ENCODE data around the gene GBF1.
A peak's percentile ranks its signal among the peaks of the same experiment; 100 is the strongest.

Gene GBF1

DNA sequence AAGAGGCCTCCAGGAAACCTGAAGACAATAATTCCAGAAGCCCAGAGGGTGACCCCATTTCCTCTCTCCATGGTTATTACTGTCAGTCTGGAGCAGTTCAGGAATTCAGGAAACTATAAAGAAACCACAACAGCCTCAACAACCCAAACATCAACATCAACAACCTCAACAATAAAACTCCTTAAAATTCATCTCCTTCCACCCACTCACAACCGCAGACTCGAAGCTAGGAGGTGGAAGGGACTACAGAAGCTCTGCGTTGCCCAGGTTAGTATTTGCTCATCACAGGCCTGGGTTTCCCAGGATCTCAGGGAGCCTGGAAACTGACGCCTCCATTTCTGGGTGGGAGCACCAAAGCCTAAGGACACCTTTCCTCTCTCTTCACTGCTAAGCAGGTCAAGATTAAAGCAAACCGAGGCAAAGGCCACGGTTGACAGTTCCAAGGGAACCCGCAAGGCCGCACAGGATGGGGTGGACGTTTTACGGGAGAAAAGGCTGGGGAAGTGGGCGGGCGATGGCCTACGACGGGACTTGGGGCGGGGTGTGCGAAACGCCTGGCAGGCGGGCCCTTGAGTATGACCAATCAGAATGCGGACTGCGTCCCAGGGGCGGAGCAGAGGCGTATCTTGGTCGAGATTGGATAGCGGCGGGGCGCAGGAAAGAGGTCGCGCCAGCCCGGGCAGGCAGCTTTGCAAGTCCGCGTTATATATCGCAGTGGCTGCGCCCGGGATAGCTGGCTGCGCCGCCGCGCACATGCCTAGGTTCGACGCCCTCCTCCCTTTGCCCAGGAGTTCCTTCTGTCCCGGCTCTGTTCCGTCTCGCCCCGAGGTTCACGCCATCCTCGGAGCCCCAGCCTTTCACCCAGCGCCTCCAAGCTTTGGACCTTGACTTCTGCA lies 19.4 kb upstream of the GBF1 start, which contains the start of gene ELOVL3:
TSS of gene ELOVL3 (plus strand) at position 654 of the 896 bp plus-strand sequence. CDS start 250 bp downstream, outside the sequence.
- H3K36me3 Mint-ChIP-seq (ENCODE audit: insufficient read depth), result no peaks in the 10 kb centered on the region
- peaks cover 31 to 54% of the 10 kb centered on the region in 2 donors for H3K27me3 Mint-ChIP-seq
- H3K9me3 Mint-ChIP-seq, result no peaks in the 10 kb centered on the region
- DNase-seq (peak; percentile 80), ATAC-seq (replicated peaks) (peak; percentile 88)
- peak within 1 kb of the TSS; percentile 70 to 78 for H3K4me3 Mint-ChIP-seq
- H3K27ac Mint-ChIP-seq, result peak within 1 kb of the TSS; percentile 16 to 68
- peaks cover 18 to 24% of the 10 kb centered on the region in 2 donors for H3K4me1 Mint-ChIP-seq (ENCODE audit: low read depth in 2 of 2)

DNA sequence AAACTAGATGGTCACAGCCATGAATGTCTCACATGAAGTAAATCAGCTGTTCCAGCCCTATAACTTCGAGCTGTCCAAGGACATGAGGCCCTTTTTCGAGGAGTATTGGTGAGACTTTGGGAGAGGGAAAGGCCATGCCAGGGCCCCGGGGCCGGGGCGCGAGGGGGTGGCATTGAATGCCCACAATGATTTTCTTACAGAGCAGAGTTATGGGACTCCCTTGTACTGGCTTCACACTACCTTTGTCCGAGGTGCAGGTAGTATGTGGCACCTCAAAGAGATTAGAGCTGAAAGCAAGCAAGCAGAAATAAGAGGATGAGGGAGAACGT lies 18.8 kb upstream of the GBF1 start:
- H3K4me3 Mint-ChIP-seq, result peak overlapping the region; percentile 70 to 78
- H3K4me1 Mint-ChIP-seq (ENCODE audit: low read depth in 2 of 2), result peaks cover 18 to 26% of the 10 kb centered on the region in 2 donors
- DNase-seq, result no peak
- no peak overlapping the region for H3K27ac Mint-ChIP-seq
- no peak for ATAC-seq (replicated peaks)
- no peaks in the 10 kb centered on the region for H3K9me3 Mint-ChIP-seq
- H3K36me3 Mint-ChIP-seq (ENCODE audit: insufficient read depth), result no peaks in the 10 kb centered on the region
- H3K27me3 Mint-ChIP-seq, result peaks cover 31 to 49% of the 10 kb centered on the region in 2 donors

DNA sequence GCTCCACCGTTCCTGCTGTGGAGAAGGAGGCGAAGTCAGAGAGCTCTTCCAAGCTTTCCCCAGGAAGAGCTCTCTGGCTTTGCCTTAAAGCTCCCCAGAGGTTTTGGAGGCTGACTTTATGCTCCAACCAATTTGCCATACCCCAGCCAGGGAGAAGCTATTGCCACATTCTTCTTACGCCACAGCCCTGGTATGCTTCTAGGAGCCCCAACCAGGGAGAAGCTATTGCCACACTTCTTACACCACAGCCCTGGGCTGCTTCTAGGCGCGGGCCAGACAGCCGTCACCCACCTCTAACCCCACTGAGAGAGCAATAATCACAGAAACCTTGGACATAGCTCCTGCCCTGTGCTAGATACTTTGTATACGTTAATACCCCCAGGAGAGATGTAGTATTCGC lies 18.3 kb upstream of the GBF1 start:
- Mint-ChIP-seq H3K9me3 (no peaks in the 10 kb centered on the region), H3K27ac (no peak overlapping the region), H3K4me3 (no peak overlapping the region), H3K4me1 (ENCODE audit: low read depth in 2 of 2) (peaks cover 20 to 26% of the 10 kb centered on the region in 2 donors), H3K36me3 (ENCODE audit: insufficient read depth) (no peaks in the 10 kb centered on the region), H3K27me3 (peaks cover 31 to 52% of the 10 kb centered on the region in 2 donors)
- DNase-seq, result no peak
- ATAC-seq (replicated peaks), result no peak

DNA sequence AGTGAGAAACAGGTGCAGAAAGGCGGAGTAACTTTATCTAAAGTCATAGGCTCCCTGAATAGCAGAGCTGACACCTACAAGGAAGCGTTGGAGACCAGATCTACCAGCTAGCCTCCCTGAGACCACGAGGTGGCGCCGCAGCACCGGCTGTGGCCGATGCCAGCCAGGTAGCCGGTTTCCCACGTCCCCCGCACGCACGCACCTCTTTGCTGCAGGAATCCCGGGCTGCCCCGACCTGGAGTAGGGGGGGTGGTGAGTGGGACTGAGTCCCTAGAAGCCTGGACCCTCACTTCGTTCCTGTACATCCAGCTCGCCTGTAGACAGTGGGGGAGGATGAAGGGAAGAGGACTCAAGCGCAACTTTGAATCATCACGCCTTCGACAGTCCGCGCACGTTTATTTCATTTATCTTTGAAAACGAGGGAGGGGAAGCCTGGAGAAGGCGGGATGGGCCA lies 15.5 kb upstream of the GBF1 start:
- Mint-ChIP-seq H3K27me3 (peaks cover 30 to 58% of the 10 kb centered on the region in 2 donors), H3K4me1 (ENCODE audit: low read depth in 2 of 2) (peaks cover 20 to 26% of the 10 kb centered on the region in 2 donors), H3K27ac (peak overlapping the region in 1 of 2 donors; percentile 39), H3K9me3 (no peaks in the 10 kb centered on the region), H3K4me3 (peak overlapping the region; percentile 81 to 87), H3K36me3 (ENCODE audit: insufficient read depth) (no peaks in the 10 kb centered on the region)
- DNase-seq, result peak; percentile 84 to 86 (median 85)
- ATAC-seq (replicated peaks), result peak; percentile 62

GRCh38 chr10:102230264-102230860 lies 15.0 kb upstream of the GBF1 start:
- no peaks in the 10 kb centered on the region for H3K36me3 Mint-ChIP-seq (ENCODE audit: insufficient read depth)
- no peaks in the 10 kb centered on the region for H3K9me3 Mint-ChIP-seq
- H3K27me3 Mint-ChIP-seq, result peaks cover 30 to 60% of the 10 kb centered on the region in 2 donors
- peak overlapping the region; percentile 81 to 87 for H3K4me3 Mint-ChIP-seq
- H3K4me1 Mint-ChIP-seq (ENCODE audit: low read depth in 2 of 2), result peaks cover 20 to 26% of the 10 kb centered on the region in 2 donors
- DNase-seq (peak in 1 of 3 experiments; percentile 24), ATAC-seq (replicated peaks) (peak; percentile 35)
- peak overlapping the region in 1 of 2 donors; percentile 39 for H3K27ac Mint-ChIP-seq

DNA sequence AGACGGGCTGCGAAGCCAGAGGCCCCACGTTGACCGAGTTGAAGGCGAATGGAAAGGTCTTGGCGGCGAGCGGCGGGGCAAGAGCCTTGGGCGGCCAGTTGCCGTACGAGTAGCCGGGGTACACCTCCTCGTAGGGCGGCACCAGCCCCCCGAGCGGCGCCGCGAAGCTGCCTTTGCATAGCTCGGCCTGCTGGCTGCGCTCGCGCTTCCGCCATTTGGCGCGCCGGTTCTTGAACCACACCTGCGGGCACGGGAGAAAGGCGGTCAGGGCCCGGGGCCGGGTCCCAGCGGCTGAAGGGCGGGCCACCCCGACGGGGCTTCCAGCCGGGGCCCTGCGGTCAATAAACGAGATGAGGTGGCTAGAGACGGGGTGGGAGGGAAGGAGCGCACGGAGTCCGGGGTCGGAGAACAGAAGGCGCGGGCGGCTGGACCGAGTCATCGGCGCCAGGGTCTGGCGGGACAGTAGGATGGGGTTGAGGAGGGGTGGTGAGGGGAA lies 14.4 kb upstream of the GBF1 start:
- Mint-ChIP-seq H3K4me3 (peak overlapping the region; percentile 81 to 87), H3K27me3 (peaks cover 35 to 66% of the 10 kb centered on the region in 2 donors)

DNA sequence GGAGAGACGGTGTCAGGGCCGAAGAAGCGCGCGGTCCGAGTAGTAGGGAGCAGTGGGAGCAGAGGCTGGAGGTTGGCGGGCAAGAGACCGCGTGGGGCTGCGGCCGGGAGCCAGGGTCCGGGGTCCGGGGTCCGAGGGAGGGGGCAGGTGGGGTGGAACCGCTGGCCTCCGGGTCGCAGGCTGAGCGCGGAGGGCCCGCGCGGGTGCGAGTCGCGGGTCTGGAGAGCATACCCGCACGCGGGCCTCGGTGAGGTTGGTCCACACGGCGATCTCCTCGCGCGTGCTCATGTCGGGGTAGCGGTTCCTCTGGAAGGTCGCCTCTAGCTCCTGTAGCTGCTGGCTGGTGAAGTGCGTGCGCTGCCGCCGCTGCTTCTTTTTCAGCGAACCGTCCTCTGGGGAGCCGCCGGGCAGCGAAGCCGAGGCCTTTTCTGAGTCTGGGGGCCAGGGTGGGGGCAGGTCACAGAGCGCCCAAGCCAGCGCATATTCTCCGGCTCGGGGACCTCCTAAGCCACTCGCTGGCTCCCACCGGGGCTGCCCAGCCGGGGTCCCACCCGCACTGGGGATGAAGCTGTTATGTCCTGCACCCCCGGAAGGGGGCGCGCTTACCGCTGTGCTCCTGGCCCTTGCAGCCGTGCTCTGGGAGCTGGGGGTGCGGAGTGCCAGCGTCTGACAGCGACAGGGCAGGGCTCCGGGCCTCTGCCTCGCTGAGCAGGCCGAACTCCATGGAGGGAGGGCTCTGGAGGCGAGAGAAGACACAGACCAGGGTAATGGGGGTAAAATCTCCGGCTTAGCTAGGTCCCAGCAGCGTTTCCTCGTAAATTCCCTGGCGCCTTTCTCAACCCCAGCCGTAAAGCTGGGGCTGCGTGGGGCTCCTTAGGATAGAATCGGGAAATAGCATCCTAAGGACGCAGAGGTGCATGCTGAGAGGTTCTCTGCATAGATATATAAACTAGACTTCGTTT lies 13.7 kb upstream of the GBF1 start:
- Mint-ChIP-seq H3K27ac (peak overlapping the region in 1 of 2 donors; percentile 39), H3K4me1 (ENCODE audit: low read depth in 2 of 2) (peaks cover 12 to 16% of the 10 kb centered on the region in 2 donors), H3K9me3 (no peaks in the 10 kb centered on the region), H3K36me3 (ENCODE audit: insufficient read depth) (no peaks in the 10 kb centered on the region), H3K4me3 (peak overlapping the region; percentile 81 to 87), H3K27me3 (peaks cover 37 to 68% of the 10 kb centered on the region in 2 donors)
- peak; percentile 54 to 66 (median 63) for DNase-seq
- ATAC-seq (replicated peaks), result peak; percentile 60

More for the DNA sequence above, 14.4 kb upstream of the GBF1 start:
- Mint-ChIP-seq H3K27ac (no peak overlapping the region), H3K4me1 (ENCODE audit: low read depth in 2 of 2) (peaks cover 17 to 23% of the 10 kb centered on the region in 2 donors), H3K36me3 (ENCODE audit: insufficient read depth) (no peaks in the 10 kb centered on the region), H3K9me3 (no peaks in the 10 kb centered on the region)
- DNase-seq, result peak; percentile 42 to 47 (median 42)
- ATAC-seq (replicated peaks), result peak; percentile 26

GRCh38 chr10:102233997-102234396 lies 11.3 kb upstream of the GBF1 start:
- no peaks in the 10 kb centered on the region for H3K9me3 Mint-ChIP-seq
- H3K27me3 Mint-ChIP-seq, result peaks cover 21 to 49% of the 10 kb centered on the region in 2 donors
- no peak for ATAC-seq (replicated peaks)
- no peaks in the 10 kb centered on the region for H3K36me3 Mint-ChIP-seq (ENCODE audit: insufficient read depth)
- H3K4me3 Mint-ChIP-seq, result no peak overlapping the region
- DNase-seq, result no peak
- H3K27ac Mint-ChIP-seq, result no peak overlapping the region
- H3K4me1 Mint-ChIP-seq (ENCODE audit: low read depth in 2 of 2), result peaks cover 10 to 16% of the 10 kb centered on the region in 2 donors

DNA sequence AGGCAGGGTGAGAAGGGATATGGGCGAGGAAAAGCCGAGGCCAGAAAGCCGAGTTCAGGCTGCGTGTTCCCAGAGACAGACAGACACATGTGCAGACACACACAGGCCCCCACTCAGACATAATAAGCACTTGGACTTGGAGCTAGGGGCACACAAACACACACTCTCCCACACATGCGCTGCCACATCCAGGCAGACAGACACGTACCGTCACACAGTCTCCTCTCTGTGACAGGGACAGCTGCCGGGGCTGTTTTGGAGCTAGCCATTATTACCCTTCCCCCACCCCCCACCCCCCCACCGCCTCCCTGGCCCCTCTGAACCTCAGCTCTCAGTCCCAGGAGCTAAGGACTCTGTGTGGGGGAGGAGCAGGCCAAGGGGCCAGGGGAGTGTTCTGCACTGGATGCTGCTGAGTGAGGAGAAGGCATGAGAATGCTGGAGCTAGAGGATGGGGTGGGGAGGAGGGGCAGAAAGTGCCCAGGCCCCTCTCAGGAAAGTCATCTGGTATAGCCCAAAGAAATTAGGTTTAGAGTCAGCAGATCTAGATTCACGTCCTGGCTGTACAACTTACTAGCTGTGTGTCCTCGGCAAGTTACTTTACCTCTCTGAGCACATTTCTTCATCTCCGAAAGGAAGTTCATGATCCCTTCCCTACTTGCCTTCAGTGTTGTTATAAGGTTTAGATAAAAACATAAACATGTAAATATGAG lies 10.3 kb upstream of the GBF1 start:
- no peak overlapping the region for H3K27ac Mint-ChIP-seq
- H3K36me3 Mint-ChIP-seq (ENCODE audit: insufficient read depth), result no peaks in the 10 kb centered on the region
- no peaks in the 10 kb centered on the region for H3K9me3 Mint-ChIP-seq
- no peak for ATAC-seq (replicated peaks)
- peaks cover 13 to 41% of the 10 kb centered on the region in 2 donors for H3K27me3 Mint-ChIP-seq
- no peak overlapping the region for H3K4me3 Mint-ChIP-seq
- peaks cover 6 to 8% of the 10 kb centered on the region in 2 donors for H3K4me1 Mint-ChIP-seq (ENCODE audit: low read depth in 2 of 2)
- DNase-seq, result no peak

- no peaks in the 10 kb centered on the region for H3K9me3 Mint-ChIP-seq
- no peak for ATAC-seq (replicated peaks)
- H3K36me3 Mint-ChIP-seq (ENCODE audit: insufficient read depth), result no peaks in the 10 kb centered on the region
- H3K27ac Mint-ChIP-seq, result no peak overlapping the region
- H3K4me1 Mint-ChIP-seq (ENCODE audit: low read depth in 2 of 2), result peaks cover 3 to 4% of the 10 kb centered on the region in 2 donors
- DNase-seq, result no peak
- H3K27me3 Mint-ChIP-seq, result peaks cover 13 to 36% of the 10 kb centered on the region in 2 donors
- H3K4me3 Mint-ChIP-seq, result no peak overlapping the region
Observed at GRCh38 chr10:102235598-102235920, 9.8 kb upstream of the GBF1 start.

DNA sequence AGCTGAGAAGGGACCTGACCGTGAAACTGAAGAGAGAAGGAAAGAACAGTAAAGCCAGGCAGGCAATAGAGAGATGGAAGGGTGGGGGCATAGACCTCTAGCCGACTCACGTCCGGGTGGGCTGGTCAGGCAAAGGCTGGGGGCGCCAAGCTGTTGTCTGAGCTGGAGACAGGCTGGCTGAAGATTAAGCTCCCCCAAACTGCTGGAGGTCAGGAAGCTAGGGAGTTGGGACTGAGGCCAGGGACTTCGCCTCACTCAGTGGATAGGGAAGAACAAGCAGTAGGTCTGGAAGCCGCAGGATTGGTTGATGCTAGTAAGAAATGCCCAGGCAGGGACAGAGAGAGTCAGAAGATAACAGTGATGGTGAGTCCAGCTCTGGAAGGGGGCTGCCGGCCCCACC lies 9.3 kb upstream of the GBF1 start:
- DNase-seq, result no peak
- Mint-ChIP-seq H3K27me3 (peaks cover 13 to 33% of the 10 kb centered on the region in 2 donors), H3K27ac (no peak overlapping the region), H3K36me3 (ENCODE audit: insufficient read depth) (no peaks in the 10 kb centered on the region), H3K9me3 (no peaks in the 10 kb centered on the region), H3K4me1 (ENCODE audit: low read depth in 2 of 2) (peaks cover under 1 to 5% of the 10 kb centered on the region in 2 donors), H3K4me3 (no peak overlapping the region)
- ATAC-seq (replicated peaks), result no peak

DNA sequence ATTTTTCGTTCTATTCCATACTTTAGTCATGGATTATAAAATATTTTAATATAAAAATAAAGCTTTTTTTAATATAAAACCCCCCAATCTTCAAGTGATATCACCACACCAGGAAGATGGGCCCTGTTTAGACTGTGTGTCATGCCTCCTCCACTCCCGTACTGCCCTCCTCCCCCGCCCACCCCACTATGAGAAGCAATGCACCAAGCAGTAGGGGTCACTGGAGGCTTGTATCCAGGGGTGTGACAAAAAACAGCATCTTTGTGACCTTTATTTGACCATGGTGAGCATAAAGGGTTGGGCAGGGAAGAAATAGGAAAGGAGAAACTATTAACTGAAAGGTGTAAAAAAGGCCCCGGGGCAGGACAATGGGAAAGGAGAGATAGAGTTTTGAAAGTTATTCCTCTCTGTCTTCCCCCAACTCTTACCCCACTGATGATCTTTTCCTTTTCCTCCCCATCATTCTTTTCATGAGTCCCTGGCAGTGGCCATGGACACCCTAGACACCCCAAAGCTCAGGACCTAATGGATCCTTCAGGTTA lies 7.5 kb upstream of the GBF1 start:
- DNase-seq, result no peak
- peaks cover 8 to 15% of the 10 kb centered on the region in 2 donors for H3K4me1 Mint-ChIP-seq (ENCODE audit: low read depth in 2 of 2)
- no peak overlapping the region for H3K27ac Mint-ChIP-seq
- no peaks in the 10 kb centered on the region for H3K9me3 Mint-ChIP-seq
- no peak overlapping the region for H3K4me3 Mint-ChIP-seq
- no peak for ATAC-seq (replicated peaks)
- no peaks in the 10 kb centered on the region for H3K36me3 Mint-ChIP-seq (ENCODE audit: insufficient read depth)
- H3K27me3 Mint-ChIP-seq, result peaks cover 20 to 38% of the 10 kb centered on the region in 2 donors

All from effector memory CD8-positive, alpha-beta T cell (primary cell).